MG63 (cell line): ENCODE measurements around the gene EPS8L2. TPM values are rescaled to one million over a fixed set of nuclear protein-coding genes. Genes with fewer than 3 reads are reported as not detected.

Experiments
- DNase-seq: peaks from one replicate; pipeline ENCODE4 v3.0.0-alpha.2; 2020
- H3K27me3 ChIP-seq: fragments of 250-450 bp; sonication (Bioruptor Pico); 2 replicates; pipeline ENCODE4 v1.5.1; 2020; ENCODE audit warnings: mild to moderate bottlenecking, moderate library complexity
- H3K36me3 ChIP-seq: fragments of 250-450 bp; sonication (Bioruptor Pico); 2 replicates; pipeline ENCODE4 v1.5.1; 2020; ENCODE audit warnings: mild to moderate bottlenecking, moderate library complexity
- H3K4me3 ChIP-seq: fragments of 250-450 bp; sonication (Bioruptor Pico); 2 replicates; pipeline ENCODE4 v1.5.1; 2020; ENCODE audit warnings: mild to moderate bottlenecking, moderate library complexity
- H3K9me3 ChIP-seq: fragments of 250-450 bp; sonication (Bioruptor Pico); 2 replicates; pipeline ENCODE4 v1.5.1; 2020; ENCODE audit warnings: mild to moderate bottlenecking, moderate library complexity
- total RNA-seq: library from RNA; depleted of rRNA; stranded (reverse); fragments of >200 nt; shearing (Covaris generic); gene quantifications from 2 replicates; pipeline ENCODE4 v1.2.3, GENCODE V29; 2014; ENCODE audit warnings: low replicate concordance

The EPS8L2 gene
- total RNA-seq, 1 experiment from 2014 or later = 23.4 TPM

- peaks cover 6% of the 10 kb centered on the region for H3K36me3 ChIP-seq
- H3K4me3 ChIP-seq = no peak overlapping the region
- H3K9me3 ChIP-seq = no peaks in the 10 kb centered on the region
- DNase-seq = no peak
- H3K27me3 ChIP-seq = no peaks in the 10 kb centered on the region
Measured at GRCh38 chr11:709109-709997, 3.3 kb downstream of the EPS8L2 start.

- Histone ChIP-seq H3K4me3 (no peak overlapping the region), H3K9me3 (peaks cover 2% of the 10 kb centered on the region; the same call in 1 of the 2 replicates), H3K36me3 (no peaks in the 10 kb centered on the region), H3K27me3 (no peaks in the 10 kb centered on the region)
- DNase-seq = no peak
Measured at GRCh38 chr11:714436-714835, 8.4 kb downstream of the EPS8L2 start.

- Histone ChIP-seq H3K9me3 (peaks cover 2% of the 10 kb centered on the region; the same call in 1 of the 2 replicates), H3K36me3 (no peaks in the 10 kb centered on the region), H3K4me3 (no peak overlapping the region), H3K27me3 (no peaks in the 10 kb centered on the region)
- no peak for DNase-seq
Measured at GRCh38 chr11:719214-720016, 13.4 kb downstream of the EPS8L2 start.

- Histone ChIP-seq H3K36me3 (no peaks in the 10 kb centered on the region), H3K27me3 (no peaks in the 10 kb centered on the region), H3K9me3 (0 out of 2 replicates have a peak, but pooled peaks cover 2% of the 10 kb centered on the region), H3K4me3 (no peak overlapping the region)
- DNase-seq = no peak
Measured at GRCh38 chr11:720017-720641, 14.1 kb downstream of the EPS8L2 start.

- no peak for DNase-seq
- Histone ChIP-seq H3K4me3 (no peak overlapping the region), H3K9me3 (no peaks in the 10 kb centered on the region), H3K27me3 (no peaks in the 10 kb centered on the region), H3K36me3 (no peaks in the 10 kb centered on the region)
Measured at GRCh38 chr11:720642-721246, 14.7 kb downstream of the EPS8L2 start.

GRCh38 chr11:721247-721740 is 15.3 kb downstream of the EPS8L2 start:
- Histone ChIP-seq H3K9me3 (no peaks in the 10 kb centered on the region), H3K27me3 (no peaks in the 10 kb centered on the region)

GRCh38 chr11:721741-722345 is 15.8 kb downstream of the EPS8L2 start:
- DNase-seq = no peak
- Histone ChIP-seq H3K4me3 (no peak overlapping the region), H3K9me3 (no peaks in the 10 kb centered on the region), H3K36me3 (no peaks in the 10 kb centered on the region), H3K27me3 (no peaks in the 10 kb centered on the region)

More at GRCh38 chr11:721247-721740, 15.3 kb downstream of the EPS8L2 start:
- no peak for DNase-seq
- Histone ChIP-seq H3K36me3 (no peaks in the 10 kb centered on the region), H3K4me3 (no peak overlapping the region)

GRCh38 chr11:722346-722811 is 16.3 kb downstream of the EPS8L2 start:
- H3K9me3 ChIP-seq = no peaks in the 10 kb centered on the region
- no peaks in the 10 kb centered on the region for H3K27me3 ChIP-seq
- no peaks in the 10 kb centered on the region for H3K36me3 ChIP-seq
- DNase-seq = no peak
- H3K4me3 ChIP-seq = no peak overlapping the region

GRCh38 chr11:723120-723883 is 17.3 kb downstream of the EPS8L2 start:
- H3K27me3 ChIP-seq = no peaks in the 10 kb centered on the region
- no peaks in the 10 kb centered on the region for H3K9me3 ChIP-seq
- H3K4me3 ChIP-seq = no peak overlapping the region
- DNase-seq = no peak
- H3K36me3 ChIP-seq = no peaks in the 10 kb centered on the region

GRCh38 chr11:724049-724777 is 18.2 kb downstream of the EPS8L2 start:
- Histone ChIP-seq H3K36me3 (no peaks in the 10 kb centered on the region), H3K4me3 (no peak overlapping the region), H3K27me3 (no peaks in the 10 kb centered on the region), H3K9me3 (no peaks in the 10 kb centered on the region)
- no peak for DNase-seq

- Histone ChIP-seq H3K36me3 (no peaks in the 10 kb centered on the region), H3K27me3 (no peaks in the 10 kb centered on the region), H3K4me3 (no peak overlapping the region), H3K9me3 (no peaks in the 10 kb centered on the region)
- DNase-seq = no peak
Measured at GRCh38 chr11:724778-725386, 18.9 kb downstream of the EPS8L2 start.

GRCh38 chr11:725624-726202 is 19.7 kb downstream of the EPS8L2 start:
- no peaks in the 10 kb centered on the region for H3K27me3 ChIP-seq
- DNase-seq = no peak
- H3K4me3 ChIP-seq = no peak overlapping the region
- H3K36me3 ChIP-seq = no peaks in the 10 kb centered on the region
- no peaks in the 10 kb centered on the region for H3K9me3 ChIP-seq

GRCh38 chr11:726278-727220 is 20.5 kb downstream of the EPS8L2 start:
- Histone ChIP-seq H3K4me3 (no peak overlapping the region), H3K9me3 (no peaks in the 10 kb centered on the region), H3K36me3 (no peaks in the 10 kb centered on the region), H3K27me3 (no peaks in the 10 kb centered on the region)
- DNase-seq = no peak
